Gastroesophageal sphincter (tissue), 3 donors: ENCODE measurements around the gene RAD51D.

ENCODE experiments used
- CTCF ChIP-seq, 4 experiments: fragments of 200-600 bp in 2 of 4; fragments of 450-650 bp in 2 of 4; sonication (generic) in 1 of 4; IDR thresholded peaks; one replicate each; pipeline ENCODE4 v1.5.1; 2017 to 2019; ENCODE audit warnings: antibody characterized with exemption in 4 of 4, mild to moderate bottlenecking in 2 of 4, moderate library complexity in 2 of 4
- EP300 ChIP-seq: sonication (generic); formaldehyde crosslinking; IDR thresholded peaks from one replicate; pipeline ENCODE4 v1.6.1; 2017; ENCODE audit warnings: antibody characterized with exemption, mild to moderate bottlenecking

- TF ChIP-seq EP300, result no peak
- TF ChIP-seq CTCF (IDR thresholded peaks at IDR 0.05), result no peak
These were observed 73.4 kb downstream of the RAD51D start for GRCh38 chr17:35046245-35046644.
